GM19324 (cell line): ENCODE results near the gene MYO1D.

Experiments used
- ATAC-seq: cut with Tn5 transposase; IDR thresholded peaks from one replicate; pipeline ENCODE4 v1.9.1; 2021; ENCODE audit warnings: mild to moderate bottlenecking, moderate library complexity; ENCODE audit not compliant: unreplicated experiment, low FRiP score

The MYO1D gene

DNA sequence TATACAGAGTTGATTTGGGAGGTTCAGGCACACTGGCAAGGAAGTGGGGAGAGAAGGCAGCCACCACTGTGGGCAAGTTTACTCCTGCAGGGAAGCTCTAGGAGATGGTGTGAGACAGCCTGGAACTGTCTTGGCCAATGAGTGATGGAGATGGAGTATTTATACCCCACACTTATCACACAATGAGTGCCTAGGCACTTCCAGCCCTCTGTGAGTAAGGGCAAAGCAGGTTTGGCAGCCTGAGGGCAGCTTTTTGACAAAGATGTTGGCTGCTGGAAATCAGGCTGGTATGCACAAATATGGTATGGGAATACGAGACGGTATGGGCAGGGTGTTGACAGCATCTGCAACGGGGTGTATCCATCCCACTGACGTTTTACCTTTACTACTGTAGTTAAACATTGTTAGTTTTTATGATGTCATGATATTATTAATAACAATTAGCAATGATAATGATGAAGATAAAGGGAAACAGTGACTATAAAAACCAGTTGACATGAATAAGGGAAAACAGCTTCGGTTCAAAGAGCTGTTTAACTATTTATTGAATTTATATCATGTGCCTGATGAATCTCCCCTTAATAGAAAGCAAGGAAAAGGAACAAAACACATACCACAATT, 240.2 kb downstream of the MYO1D start:
- no peak for ATAC-seq

DNA sequence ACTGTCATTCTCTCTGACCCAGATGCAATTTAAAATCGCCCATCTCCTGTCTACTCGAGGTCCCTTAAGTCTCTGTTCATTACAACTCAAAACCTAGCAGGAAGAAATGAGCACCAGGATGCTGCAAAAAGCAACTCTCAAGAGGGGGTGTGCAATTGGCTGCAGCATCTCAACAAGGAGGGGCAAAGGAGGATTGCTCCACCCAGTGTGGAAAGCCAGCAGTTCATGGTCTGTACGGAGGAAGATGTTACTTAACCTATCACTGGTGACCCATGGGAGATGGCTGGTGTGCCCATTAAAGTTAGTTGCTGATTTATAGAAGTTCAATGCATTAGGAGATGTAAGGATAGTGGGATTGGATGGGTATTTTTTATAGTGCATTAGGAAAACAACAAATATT, 242.8 kb downstream of the MYO1D start:
- no peak for ATAC-seq

DNA sequence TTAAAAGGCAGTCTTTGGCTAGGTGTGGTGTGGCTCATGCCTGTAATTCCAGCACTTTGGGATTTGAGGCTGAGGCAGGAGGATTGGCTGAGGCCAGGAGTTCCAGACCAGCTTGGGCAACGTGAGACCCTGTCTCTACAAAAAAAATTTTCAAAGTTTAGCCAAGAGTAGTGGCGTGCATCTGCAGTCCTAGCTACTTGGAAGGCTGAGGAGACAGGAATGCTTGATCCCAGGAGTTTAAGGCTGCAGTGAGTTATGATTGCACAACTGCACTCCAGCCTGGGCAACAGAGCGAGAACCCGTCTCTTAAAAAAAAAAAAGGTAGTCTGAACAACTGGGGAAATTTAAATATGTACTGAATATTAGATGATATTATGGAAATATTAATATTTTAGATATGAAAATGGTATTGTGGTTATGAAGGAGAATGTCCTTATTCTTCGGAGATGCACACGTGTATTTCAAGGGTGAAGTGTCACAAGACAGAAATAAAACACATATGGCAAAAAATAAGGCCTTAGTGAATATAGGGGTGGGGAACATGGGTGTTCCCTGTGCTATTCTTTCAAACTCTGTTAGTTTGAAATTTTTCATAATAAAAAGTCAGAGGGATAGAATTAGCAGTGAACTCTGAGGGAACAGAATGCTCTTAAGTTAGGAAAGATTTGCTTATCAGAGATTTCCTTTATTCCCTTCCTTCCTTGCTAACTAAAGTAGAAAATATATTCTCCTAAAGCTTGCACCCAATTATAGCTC, 245.4 kb downstream of the MYO1D start:
- ATAC-seq, result no peak

DNA sequence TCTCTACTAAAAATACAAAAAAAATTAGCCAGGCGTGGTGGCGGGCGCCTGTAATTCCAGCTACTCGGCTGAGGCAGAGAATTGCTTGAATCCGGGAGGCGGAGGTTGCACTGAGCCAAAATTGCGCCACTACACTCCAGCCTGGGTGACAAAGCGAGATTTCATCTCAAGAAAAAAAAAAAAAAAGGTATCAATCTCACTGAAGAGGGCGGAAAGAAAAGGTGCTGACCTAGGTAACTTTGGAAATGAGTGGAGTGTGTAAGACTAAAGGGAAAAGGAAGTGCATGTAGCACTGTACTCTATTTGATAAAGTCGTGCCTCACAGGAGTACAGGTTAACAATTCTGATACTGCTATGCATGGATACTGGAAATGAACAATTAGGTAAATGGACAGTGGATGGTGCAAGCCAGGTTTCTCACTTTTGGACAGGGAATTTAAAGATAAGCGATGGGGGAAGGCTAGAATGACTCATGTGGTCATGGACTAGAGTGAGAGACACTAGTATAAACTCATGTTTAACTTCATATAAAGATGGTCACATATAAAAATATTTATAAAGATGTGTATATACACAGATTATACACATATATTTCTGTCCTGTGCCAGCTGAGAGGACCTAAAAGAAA, 247.2 kb downstream of the MYO1D start:
- no peak for ATAC-seq

DNA sequence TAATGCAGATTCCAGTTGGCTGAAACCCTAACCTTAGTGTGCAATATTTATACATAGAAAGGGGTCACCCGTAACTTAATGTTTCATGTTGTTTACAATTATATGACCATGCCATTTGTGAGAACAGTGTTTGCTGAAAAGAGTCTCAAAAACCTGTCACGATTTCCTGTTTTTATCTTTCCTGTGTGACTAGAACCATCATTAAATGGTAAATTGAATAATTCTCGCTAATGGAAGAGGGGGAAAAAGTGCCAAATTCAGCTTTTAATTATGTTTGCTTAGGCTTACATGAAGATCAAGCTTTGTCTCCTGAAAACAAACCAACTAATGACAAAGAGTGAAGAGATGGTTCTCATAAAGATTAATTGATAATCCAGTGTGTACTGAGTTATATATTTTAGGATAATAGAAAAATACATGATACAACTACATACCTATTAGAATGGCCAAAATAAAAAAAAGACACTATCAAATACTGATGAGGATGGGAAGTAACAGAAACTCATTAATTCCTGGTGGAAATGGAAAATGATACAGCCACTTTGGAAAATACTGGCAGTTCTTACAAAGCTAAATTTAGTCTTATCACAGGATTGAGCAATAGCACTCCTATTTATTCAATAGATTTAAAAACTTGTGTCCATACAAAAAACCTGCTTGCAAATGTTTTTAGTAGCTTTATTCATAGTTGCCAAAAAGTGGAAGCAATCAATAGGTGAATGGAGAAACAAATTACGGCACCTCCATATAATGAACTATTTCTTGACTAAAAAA, 248.5 kb downstream of the MYO1D start:
- no peak for ATAC-seq

DNA sequence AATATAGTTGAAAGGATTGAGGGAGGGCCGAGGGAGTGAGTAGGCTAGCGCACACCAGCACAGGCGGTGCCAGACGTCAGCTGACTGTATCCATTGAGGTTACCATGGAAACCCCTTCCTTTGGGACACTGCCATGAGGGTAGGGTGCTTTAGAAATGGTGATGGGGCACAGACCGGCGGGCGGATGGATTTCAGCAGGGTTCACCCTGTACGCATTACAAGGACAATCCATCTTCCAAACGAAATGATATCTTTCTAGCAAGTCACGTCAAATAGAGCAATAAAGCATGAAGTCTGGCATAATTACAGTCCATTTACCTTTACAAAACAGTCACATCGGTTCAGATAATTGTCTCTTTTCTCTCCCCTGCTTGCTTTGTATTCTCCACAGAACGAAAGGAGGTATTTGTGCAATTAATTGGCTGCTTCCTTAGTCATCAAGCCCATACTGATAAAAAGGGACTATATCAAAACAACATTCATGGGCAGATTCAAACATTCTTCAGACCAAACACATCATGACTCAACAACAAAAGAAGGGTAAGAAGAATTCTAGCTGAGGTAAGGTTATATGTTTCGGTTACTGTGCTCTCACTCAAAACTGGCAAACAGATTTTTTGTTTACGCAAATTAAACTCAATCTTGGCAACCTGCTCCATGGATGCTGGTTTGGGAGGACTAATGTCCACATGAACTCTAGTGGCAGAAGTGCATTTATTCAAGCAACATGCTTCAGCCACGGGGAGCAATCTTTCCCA, 249.5 kb downstream of the MYO1D start:
- ATAC-seq, result no peak

GRCh38 chr17:32626379-32626791, 250.5 kb downstream of the MYO1D start:
- ATAC-seq, result no peak

DNA sequence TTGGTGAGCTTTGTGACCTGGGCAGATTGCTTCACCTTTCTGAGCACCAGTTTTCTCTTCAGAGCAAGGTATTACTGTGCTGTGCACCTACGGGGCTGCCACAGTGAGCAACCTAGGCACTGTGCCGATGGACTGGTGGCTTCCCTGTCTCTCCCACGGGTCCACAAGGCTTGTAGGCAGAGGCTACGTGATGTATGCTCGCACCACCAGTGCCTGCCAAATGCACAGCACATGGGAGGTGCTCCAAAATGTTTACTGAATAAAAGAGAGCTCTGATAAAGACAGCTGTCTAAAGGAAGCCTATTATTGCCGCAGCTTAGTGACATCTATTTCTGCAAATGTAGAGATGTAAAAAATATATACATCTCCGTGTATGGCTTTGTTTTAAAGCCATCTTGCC, 251.0 kb downstream of the MYO1D start:
- ATAC-seq, result no peak

DNA sequence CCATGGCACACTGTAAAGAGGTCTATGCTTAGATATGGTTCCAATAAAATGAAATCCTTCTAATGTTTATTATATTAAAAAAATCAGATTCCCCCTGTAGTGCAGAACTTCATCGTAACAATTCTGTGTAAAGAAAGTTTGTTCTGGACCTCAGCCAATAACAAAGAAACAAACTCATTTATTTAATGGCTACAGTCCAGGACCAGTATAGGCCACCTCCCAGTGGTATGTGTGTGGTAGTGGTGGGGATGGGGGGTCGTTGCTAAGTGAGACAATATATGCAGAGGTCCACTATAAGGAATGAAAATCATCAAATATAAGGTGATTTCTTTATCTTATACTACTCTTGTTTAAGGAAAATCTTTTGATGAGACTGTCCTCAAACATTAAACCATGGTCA, 253.7 kb downstream of the MYO1D start:
- no peak for ATAC-seq

DNA sequence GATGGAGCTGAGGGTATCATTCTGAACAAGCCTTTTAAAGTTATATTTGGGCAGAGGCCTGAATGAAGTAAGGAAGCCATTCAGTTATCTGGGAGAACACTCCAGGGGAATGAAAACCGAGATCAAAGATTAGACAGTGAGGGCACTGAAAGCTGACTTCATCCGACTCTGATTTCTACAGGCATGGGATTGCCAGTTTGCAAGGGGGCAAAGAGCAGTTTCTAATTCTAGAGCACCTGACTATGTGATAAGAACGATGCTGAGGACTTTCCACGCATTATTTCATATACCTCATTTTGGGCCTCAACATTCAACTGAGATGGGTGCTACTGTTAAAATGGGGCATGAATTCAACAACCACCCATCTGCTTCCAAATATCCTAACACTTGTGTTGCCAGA, 254.4 kb downstream of the MYO1D start:
- no peak for ATAC-seq

DNA sequence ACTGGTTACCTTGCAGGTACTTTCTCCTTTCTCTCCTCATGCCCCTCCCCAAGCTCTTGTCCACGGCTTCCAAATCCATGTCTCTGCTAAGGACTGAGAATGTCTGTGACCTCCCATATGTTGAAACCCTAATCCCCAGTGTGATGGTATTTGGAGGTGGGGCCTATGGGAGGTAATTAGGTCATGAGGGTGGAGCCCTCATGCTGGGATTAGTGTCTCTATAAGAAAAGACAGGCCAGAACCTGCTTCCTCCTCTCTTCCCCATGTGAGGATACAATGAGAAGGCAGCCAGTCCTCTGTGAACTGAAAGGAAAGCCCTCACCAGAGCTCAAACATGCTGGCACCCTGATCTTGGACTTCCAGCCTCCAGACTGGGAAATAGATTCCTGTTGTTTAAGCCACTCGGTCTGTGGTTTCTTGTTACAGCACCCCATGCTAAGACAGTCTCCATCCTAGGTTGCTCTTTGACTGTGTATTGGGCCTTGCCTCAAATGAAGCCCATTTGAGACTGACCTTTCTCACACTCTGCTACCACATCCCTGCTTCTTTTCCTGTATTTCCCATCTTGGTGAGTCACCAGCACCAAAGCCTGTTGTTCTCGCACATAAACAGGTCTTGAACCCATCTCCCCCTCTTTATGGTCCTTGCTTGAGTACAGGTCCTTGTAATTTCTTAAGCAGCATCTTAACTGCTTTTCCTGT, 255.2 kb downstream of the MYO1D start:
- no peak for ATAC-seq

DNA sequence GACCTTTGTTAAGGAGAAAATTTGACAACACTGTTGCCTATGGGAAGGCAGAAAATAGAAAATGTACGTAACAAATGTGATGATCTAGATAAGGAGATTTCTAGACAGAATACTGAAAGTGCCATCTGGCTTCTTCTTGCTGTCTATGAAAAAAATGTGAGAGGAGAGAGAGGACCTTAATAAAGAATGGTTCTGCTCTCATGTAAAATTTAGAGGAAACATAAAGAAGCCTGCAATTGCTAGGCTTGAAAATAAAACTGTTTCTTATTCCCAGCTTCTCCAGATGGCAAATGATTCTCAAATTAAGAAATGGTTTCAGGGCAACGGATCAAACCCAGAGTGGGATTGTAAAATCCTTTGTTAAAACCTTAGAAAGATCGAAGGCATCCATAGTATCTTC, 261.6 kb downstream of the MYO1D start:
- no peak for ATAC-seq

DNA sequence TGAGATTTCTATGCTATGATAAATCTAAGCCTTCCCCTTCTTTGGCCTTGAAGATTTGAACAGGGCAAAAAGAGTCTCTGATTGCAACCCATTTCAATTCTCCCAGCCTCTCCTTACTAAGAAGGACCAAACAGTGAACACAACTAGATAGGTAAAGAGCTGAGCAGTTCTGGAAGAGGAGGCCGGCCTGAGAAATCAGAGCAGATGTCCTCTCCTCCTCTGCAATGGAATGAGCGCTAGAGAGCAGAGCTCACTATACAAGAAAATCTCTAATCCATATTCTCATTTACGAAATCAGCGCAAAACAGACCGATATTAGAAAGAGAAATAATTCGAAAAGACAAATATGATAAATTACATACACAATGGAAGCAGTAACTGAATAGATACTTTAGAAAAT, 266.0 kb downstream of the MYO1D start:
- ATAC-seq, result no peak

- ATAC-seq, result no peak
Observed at GRCh38 chr17:32609884-32610650, 266.9 kb downstream of the MYO1D start.

DNA sequence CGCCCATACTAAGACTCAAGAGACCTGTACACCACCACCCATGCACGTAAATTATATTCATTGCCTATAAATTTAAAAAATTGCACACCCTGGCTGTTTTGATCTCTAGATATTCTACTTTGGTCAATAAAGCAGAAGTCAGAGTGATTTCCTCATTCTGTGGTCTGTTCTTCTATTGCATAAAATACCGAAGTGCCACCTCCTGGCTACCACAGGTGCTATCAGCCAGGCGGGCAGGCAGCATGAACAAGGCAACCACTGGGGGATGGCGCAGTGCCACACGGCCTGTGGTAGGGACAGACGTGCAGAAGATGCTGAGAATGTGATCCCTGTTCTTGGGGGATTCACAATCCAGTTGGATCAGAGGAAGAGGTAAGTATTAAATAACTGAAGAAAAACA, 267.8 kb downstream of the MYO1D start:
- no peak for ATAC-seq

GRCh38 chr17:32608267-32608666, 268.7 kb downstream of the MYO1D start:
- ATAC-seq, result no peak

DNA sequence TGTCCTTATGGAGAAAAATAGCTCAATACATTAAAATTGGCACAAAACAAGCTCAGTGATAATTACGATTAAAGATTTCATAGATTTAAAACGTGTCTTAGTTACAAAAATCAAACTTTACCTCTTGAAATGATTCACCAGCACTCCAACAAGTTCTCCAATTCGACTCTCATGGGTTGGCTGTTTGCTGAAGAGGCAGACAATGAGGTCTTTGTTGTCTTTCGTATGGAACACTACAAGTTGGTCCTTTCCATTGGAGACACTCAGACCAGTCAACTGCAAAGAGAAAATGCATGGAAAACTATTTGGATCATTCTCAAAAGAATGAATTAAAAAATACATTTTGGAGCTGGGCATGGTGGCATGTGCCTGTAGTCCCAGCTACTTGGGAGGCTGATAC, 272.0 kb downstream of the MYO1D start:
- ATAC-seq, result no peak

- no peak for ATAC-seq
Observed at GRCh38 chr17:32602396-32602795, 274.5 kb downstream of the MYO1D start.

DNA sequence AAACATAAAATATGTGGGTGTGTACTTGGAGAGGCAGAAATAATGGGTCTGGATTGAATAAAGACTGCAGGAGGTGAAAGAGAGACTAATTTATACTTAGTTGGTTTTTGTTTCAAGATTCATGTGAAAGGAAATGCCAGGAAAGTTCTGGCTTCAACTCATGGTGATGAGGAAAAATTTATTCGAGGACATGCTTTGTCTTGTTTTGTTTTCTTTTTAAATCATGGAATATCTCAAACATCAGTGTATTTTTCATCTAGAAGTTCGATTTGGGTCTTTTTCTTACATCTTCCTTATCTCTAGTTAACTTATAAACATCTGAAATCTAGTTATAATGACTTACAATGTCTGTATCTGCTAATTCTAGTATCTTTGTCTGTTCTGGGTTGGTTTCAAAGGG, 275.1 kb downstream of the MYO1D start:
- no peak for ATAC-seq
